Measurements from ENCODE around the gene GRIN2C.

Gene GRIN2C

GRCh38 chr17:74879308-74879707 is 19.6 kb upstream of the GRIN2C start:
- H3K4me1 ChIP-seq (ENCODE audit: control insufficient read depth in 1 of 2, insufficient read depth in 2 of 2, low read length in 2 of 2) = peaks cover 6 to 10% of the 10 kb centered on the region in 2 donors
- H3K27me3 ChIP-seq (ENCODE audit: control insufficient read depth in 1 of 2, insufficient read depth in 2 of 2, low read length in 2 of 2) = peaks cover 0 to 4% of the 10 kb centered on the region in 2 donors
- H3K27ac ChIP-seq (ENCODE audit: low read depth, low read length) = no peak overlapping the region
- no peaks in the 10 kb centered on the region for H3K36me3 ChIP-seq (ENCODE audit: control insufficient read depth in 1 of 2, insufficient read depth in 2 of 2, low read length in 2 of 2)
- no peak overlapping the region for H3K9ac ChIP-seq (ENCODE audit: low read depth in 1 of 2, low read length in 2 of 2)
- no peak overlapping the region for H3K4me3 ChIP-seq (ENCODE audit: low read depth in 1 of 2, low read length in 2 of 2)
- no peaks in the 10 kb centered on the region for H3K9me3 ChIP-seq (ENCODE audit: control insufficient read depth in 1 of 2, low read length in 2 of 2)

DNA sequence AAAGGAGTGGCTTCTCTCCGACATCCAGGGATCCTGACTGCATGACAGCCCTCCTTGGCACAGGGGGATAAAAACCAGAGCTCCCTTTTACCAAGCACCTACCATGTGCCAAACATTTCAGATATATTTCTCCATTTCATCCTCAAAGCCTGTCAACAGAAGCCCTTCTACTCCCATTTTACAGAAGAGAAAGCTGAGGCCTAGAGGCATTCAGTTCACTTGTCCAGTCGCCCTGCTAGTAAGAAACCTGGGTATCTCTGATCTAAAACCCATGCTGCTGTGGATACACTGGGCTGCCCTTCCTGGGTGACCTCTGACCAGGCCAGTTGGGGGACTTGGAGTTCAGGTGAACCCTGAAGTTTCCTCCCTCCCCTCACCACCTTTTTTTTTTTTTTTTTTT is 19.0 kb upstream of the GRIN2C start:
- Histone ChIP-seq H3K9me3 (ENCODE audit: control insufficient read depth in 1 of 2, low read length in 2 of 2) (no peaks in the 10 kb centered on the region), H3K36me3 (ENCODE audit: control insufficient read depth in 1 of 2, insufficient read depth in 2 of 2, low read length in 2 of 2) (no peaks in the 10 kb centered on the region), H3K4me1 (ENCODE audit: control insufficient read depth in 1 of 2, insufficient read depth in 2 of 2, low read length in 2 of 2) (peaks cover 12 to 16% of the 10 kb centered on the region in 2 donors), H3K4me3 (ENCODE audit: low read depth in 1 of 2, low read length in 2 of 2) (no peak overlapping the region), H3K9ac (ENCODE audit: low read depth in 1 of 2, low read length in 2 of 2) (no peak overlapping the region), H3K27me3 (ENCODE audit: control insufficient read depth in 1 of 2, insufficient read depth in 2 of 2, low read length in 2 of 2) (peaks cover 0 to 4% of the 10 kb centered on the region in 2 donors), H3K27ac (ENCODE audit: low read depth, low read length) (no peak overlapping the region)

DNA sequence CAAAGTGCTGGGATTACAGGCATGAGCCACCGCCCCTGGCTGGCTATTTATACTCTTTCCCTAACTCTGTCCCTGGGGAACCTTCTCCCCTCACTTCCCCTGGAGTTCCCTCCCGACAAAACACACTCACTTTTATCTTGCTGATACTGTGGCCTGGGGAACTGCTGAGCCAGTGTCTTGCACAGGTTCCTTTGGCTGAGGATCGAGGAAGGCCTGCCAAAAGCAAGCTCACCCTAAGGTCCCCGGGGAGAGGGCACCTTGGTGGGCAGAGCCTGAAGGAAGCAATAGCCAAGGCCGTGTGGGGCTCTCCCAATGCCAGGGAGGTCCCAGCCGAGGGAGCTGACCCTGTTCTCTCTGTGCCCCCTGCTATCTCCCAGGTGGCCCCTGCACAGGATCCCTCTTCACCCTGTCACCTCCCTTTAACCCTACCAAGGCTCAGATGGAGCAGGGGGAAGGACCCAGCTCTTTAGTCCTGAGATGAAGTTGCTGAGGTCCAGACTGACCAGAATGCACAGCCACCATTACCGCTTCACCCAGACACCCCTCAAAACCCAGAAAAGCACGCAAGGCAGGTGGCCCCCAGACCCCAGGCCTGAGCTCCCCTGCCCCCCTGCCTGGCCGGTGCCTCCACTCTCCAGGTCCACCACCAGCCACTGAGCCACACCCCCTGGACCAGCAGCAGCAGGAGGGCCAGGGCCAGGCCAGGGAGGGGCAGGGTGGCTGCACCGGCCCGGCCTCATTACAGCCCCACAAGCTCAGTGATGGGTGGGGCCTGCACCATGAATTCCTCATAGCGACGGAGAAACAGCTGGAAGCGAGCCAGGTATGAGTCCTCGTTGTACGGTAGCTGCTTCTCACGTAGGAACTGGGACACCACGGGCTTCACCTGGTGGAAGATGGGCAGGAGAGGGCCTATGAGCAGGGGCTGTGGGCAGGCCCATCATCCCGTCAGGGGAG is 18.2 kb upstream of the GRIN2C start:
- Histone ChIP-seq H3K27ac (ENCODE audit: low read depth, low read length) (no peak overlapping the region), H3K9me3 (ENCODE audit: control insufficient read depth in 1 of 2, low read length in 2 of 2) (no peaks in the 10 kb centered on the region), H3K9ac (ENCODE audit: low read depth in 1 of 2, low read length in 2 of 2) (no peak overlapping the region), H3K36me3 (ENCODE audit: control insufficient read depth in 1 of 2, insufficient read depth in 2 of 2, low read length in 2 of 2) (no peaks in the 10 kb centered on the region), H3K27me3 (ENCODE audit: control insufficient read depth in 1 of 2, insufficient read depth in 2 of 2, low read length in 2 of 2) (peaks cover 0 to 4% of the 10 kb centered on the region in 2 donors), H3K4me1 (ENCODE audit: control insufficient read depth in 1 of 2, insufficient read depth in 2 of 2, low read length in 2 of 2) (peaks cover 12 to 16% of the 10 kb centered on the region in 2 donors), H3K4me3 (ENCODE audit: low read depth in 1 of 2, low read length in 2 of 2) (no peak overlapping the region)

DNA sequence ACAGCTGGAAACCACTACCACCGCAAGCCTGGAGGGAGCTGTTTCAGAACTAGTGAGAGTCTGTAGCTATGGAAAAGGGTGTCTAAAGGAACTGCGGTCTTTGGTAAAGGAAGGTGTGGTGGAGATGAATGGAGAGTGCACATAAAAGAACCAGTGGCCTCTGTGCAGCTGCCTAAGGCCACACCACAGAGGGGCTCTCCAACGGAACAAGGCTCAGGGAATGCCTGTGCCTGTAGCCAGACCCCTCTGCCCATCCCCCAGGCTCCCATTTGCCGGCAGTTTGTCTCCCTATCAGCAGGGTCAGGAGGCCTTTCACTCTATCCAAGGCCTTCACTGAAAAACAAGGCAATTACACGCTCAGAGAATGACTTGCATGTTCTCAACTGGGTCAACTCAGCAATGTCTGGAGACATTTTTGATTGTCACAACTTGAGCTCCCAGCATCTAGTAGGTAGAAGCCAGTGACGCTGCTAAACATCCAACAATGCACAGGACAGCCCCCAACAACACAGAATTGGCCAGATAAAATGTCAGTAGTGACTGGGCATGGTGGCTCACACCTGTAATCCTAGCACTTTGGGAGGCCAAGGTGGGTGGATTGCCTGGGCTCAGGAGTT is 16.4 kb upstream of the GRIN2C start:
- Histone ChIP-seq H3K36me3 (ENCODE audit: control insufficient read depth in 1 of 2, insufficient read depth in 2 of 2, low read length in 2 of 2) (no peaks in the 10 kb centered on the region), H3K4me1 (ENCODE audit: control insufficient read depth in 1 of 2, insufficient read depth in 2 of 2, low read length in 2 of 2) (peaks cover 22 to 27% of the 10 kb centered on the region in 2 donors), H3K9ac (ENCODE audit: low read depth in 1 of 2, low read length in 2 of 2) (no peak overlapping the region), H3K4me3 (ENCODE audit: low read depth in 1 of 2, low read length in 2 of 2) (no peak overlapping the region), H3K27ac (ENCODE audit: low read depth, low read length) (no peak overlapping the region), H3K27me3 (ENCODE audit: control insufficient read depth in 1 of 2, insufficient read depth in 2 of 2, low read length in 2 of 2) (peaks cover 0 to 4% of the 10 kb centered on the region in 2 donors), H3K9me3 (ENCODE audit: control insufficient read depth in 1 of 2, low read length in 2 of 2) (no peaks in the 10 kb centered on the region)

DNA sequence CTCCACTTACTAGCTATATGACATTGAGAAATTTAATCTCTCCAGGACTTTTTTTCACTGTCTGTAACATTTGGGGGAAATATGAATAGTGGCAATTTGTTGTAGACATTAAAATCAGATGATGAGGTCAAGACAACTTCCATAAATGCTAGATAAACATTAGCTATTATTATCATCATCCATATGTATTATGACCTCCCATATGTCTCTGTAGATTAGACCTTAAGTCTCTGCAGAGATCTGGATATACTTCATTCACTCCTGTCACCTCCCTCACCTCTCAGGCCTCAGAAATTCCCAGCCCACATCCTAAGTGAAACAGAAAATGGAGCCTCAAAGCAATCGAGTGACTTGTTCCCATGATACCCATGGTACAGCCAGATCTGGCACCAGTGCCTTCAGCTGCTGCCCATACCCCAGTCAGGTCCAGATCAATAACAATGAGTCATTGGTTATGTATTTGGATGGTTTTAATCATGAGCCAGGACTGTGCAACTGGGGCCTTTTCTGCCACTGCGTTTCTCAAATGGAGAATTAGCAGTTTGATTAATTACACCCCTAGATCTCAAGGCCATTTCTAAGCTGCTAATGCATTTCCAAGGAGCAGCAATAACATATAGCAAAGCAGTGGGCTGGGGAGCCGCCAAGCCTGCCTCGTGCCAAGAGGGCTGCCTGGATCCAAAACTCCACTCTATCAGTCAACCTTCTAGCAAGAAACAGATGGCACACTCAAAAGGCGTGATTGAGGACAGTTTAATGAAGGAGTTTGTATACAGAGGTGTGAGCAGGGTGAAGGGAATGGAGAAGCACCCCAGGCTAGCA is 15.7 kb upstream of the GRIN2C start:
- Histone ChIP-seq H3K36me3 (ENCODE audit: control insufficient read depth in 1 of 2, insufficient read depth in 2 of 2, low read length in 2 of 2) (no peaks in the 10 kb centered on the region), H3K27ac (ENCODE audit: low read depth, low read length) (no peak overlapping the region), H3K27me3 (ENCODE audit: control insufficient read depth in 1 of 2, insufficient read depth in 2 of 2, low read length in 2 of 2) (peaks cover 0 to 4% of the 10 kb centered on the region in 2 donors), H3K9ac (ENCODE audit: low read depth in 1 of 2, low read length in 2 of 2) (no peak overlapping the region), H3K9me3 (ENCODE audit: control insufficient read depth in 1 of 2, low read length in 2 of 2) (no peaks in the 10 kb centered on the region), H3K4me3 (ENCODE audit: low read depth in 1 of 2, low read length in 2 of 2) (no peak overlapping the region), H3K4me1 (ENCODE audit: control insufficient read depth in 1 of 2, insufficient read depth in 2 of 2, low read length in 2 of 2) (peaks cover 22 to 27% of the 10 kb centered on the region in 2 donors)

DNA sequence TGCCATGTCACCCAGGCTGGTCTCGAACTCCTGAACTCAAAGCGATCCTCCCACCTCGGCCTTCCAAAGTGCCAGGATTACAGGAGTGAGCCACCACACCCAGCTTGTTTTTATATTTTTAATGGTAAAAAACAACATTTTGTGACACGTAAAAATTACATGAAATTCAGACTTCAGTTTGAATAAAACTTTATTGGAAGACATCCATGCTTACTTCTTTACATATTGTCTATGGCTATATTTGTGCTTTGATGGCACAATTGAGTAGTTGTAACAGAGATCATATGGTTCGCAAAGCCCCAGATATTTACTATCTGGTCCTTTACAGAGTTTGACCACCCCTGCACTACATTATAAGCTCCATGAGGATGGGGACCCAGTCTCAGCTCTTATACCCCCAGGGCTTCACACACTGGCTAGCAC is 14.9 kb upstream of the GRIN2C start:
- Histone ChIP-seq H3K4me3 (ENCODE audit: low read depth in 1 of 2, low read length in 2 of 2) (no peak overlapping the region), H3K9ac (ENCODE audit: low read depth in 1 of 2, low read length in 2 of 2) (no peak overlapping the region), H3K9me3 (ENCODE audit: control insufficient read depth in 1 of 2, low read length in 2 of 2) (no peaks in the 10 kb centered on the region), H3K4me1 (ENCODE audit: control insufficient read depth in 1 of 2, insufficient read depth in 2 of 2, low read length in 2 of 2) (peaks cover 22 to 27% of the 10 kb centered on the region in 2 donors), H3K27me3 (ENCODE audit: control insufficient read depth in 1 of 2, insufficient read depth in 2 of 2, low read length in 2 of 2) (peaks cover 0 to 2% of the 10 kb centered on the region in 2 donors), H3K27ac (ENCODE audit: low read depth, low read length) (no peak overlapping the region), H3K36me3 (ENCODE audit: control insufficient read depth in 1 of 2, insufficient read depth in 2 of 2, low read length in 2 of 2) (no peaks in the 10 kb centered on the region)

DNA sequence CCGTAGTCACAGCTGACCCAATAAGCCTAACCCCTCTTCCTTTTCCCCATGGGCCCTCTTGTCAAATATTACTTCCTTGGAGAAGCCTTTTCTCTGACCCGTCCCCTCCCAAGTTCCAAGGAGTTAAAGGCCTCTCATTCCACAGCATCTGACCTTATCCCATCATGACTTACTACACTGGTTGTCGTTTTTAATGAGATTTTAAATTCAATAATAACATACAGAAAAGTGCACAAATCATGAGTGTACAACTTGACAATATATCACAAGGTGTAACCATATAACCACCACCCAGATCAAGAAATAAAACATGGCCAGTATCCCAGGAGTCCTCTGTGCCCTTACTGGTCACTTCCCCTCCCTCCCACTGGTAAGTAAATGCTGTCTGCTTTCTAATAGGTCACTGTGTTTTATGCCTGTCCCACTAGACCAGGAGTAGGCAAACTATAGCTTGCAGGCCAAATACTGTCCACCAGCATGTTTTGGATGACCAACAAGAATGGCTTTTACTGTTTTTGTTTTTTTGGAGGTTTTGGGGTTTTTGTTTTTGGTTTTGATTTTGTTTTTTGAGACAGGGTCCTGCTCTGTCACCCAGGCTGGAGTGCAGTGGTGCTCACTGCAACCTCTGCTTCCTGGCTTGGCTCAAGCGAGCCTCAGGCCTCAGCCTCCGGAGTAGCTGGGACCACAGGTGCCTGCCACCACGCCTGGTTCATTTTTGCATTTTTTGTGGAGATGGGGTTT is 14.4 kb upstream of the GRIN2C start:
- H3K9me3 ChIP-seq (ENCODE audit: control insufficient read depth in 1 of 2, low read length in 2 of 2) = no peaks in the 10 kb centered on the region
- peak overlapping the region; percentile 85 for H3K27ac ChIP-seq (ENCODE audit: low read depth, low read length)
- H3K4me1 ChIP-seq (ENCODE audit: control insufficient read depth in 1 of 2, insufficient read depth in 2 of 2, low read length in 2 of 2) = peaks cover 22 to 27% of the 10 kb centered on the region in 2 donors
- H3K9ac ChIP-seq (ENCODE audit: low read depth in 1 of 2, low read length in 2 of 2) = peak overlapping the region; percentile 86 to 88
- H3K4me3 ChIP-seq (ENCODE audit: low read depth in 1 of 2, low read length in 2 of 2) = peak overlapping the region; percentile 86 to 90
- H3K27me3 ChIP-seq (ENCODE audit: control insufficient read depth in 1 of 2, insufficient read depth in 2 of 2, low read length in 2 of 2) = no peaks in the 10 kb centered on the region
- no peaks in the 10 kb centered on the region for H3K36me3 ChIP-seq (ENCODE audit: control insufficient read depth in 1 of 2, insufficient read depth in 2 of 2, low read length in 2 of 2)

GRCh38 chr17:74873037-74873873 is 13.6 kb upstream of the GRIN2C start:
- Histone ChIP-seq H3K9me3 (ENCODE audit: control insufficient read depth in 1 of 2, low read length in 2 of 2) (no peaks in the 10 kb centered on the region), H3K4me3 (ENCODE audit: low read depth in 1 of 2, low read length in 2 of 2) (peak overlapping the region; percentile 86 to 90), H3K36me3 (ENCODE audit: control insufficient read depth in 1 of 2, insufficient read depth in 2 of 2, low read length in 2 of 2) (no peaks in the 10 kb centered on the region), H3K27me3 (ENCODE audit: control insufficient read depth in 1 of 2, insufficient read depth in 2 of 2, low read length in 2 of 2) (no peaks in the 10 kb centered on the region), H3K27ac (ENCODE audit: low read depth, low read length) (peak overlapping the region; percentile 85), H3K4me1 (ENCODE audit: control insufficient read depth in 1 of 2, insufficient read depth in 2 of 2, low read length in 2 of 2) (peaks cover 17 to 24% of the 10 kb centered on the region in 2 donors), H3K9ac (ENCODE audit: low read depth in 1 of 2, low read length in 2 of 2) (peak overlapping the region; percentile 86 to 88)
